SU-DHL-6 (cell line): Measurements from ENCODE around the gene DMGDH.

Experiments used
- H2AFZ ChIP-seq: fragments of 200-600 bp; sonication (generic); 2 replicates; pipeline ENCODE4 v1.6.1; 2014; ENCODE audit warnings: low read depth, mild to moderate bottlenecking, moderate library complexity, mixed read lengths, antibody characterized with exemption, low read length; ENCODE audit not compliant: severe bottlenecking
- H3F3A ChIP-seq: fragments of 200-600 bp; shearing (Covaris generic); 2 replicates; pipeline ENCODE4 v1.6.0; 2016; ENCODE audit warnings: antibody characterized with exemption, mild to moderate bottlenecking; ENCODE audit not compliant: insufficient read depth
- H3K27ac ChIP-seq: fragments of 200-600 bp; sonication (generic); 2 replicates; pipeline ENCODE4 v1.5.1; 2016; ENCODE audit warnings: low read depth, mild to moderate bottlenecking, low read length, moderate library complexity, mixed read lengths
- H3K27me3 ChIP-seq: fragments of 200-600 bp; sonication (generic), shearing (Covaris generic); 2 replicates; pipeline ENCODE4 v1.6.0; 2014; ENCODE audit warnings: mild to moderate bottlenecking, low read length
- H3K36me3 ChIP-seq: fragments of 200-600 bp; sonication (generic); 2 replicates; pipeline ENCODE4 v1.6.1; 2014; ENCODE audit warnings: mild to moderate bottlenecking, low read length, mixed read lengths
- H3K4me2 ChIP-seq: fragments of 300-600, 200-600 bp; shearing (Covaris generic), sonication (generic); 2 replicates; pipeline ENCODE4 v1.6.0; 2014; ENCODE audit warnings: low read length, low read depth, mild to moderate bottlenecking; ENCODE audit not compliant: poor library complexity, severe bottlenecking
- H3K4me3 ChIP-seq: fragments of 200-600 bp; sonication (generic); 2 replicates; pipeline ENCODE4 v1.5.1; 2014; ENCODE audit warnings: antibody characterized with exemption, low read length, mild to moderate bottlenecking, mixed read lengths; ENCODE audit not compliant: insufficient read depth, poor library complexity, severe bottlenecking
- H3K79me2 ChIP-seq: fragments of 200-600 bp; sonication (generic); 2 replicates; pipeline ENCODE4 v1.6.1; 2014; ENCODE audit warnings: mild to moderate bottlenecking, low read length, moderate library complexity; ENCODE audit not compliant: insufficient read depth
- H3K9ac ChIP-seq: fragments of 200-600 bp; sonication (generic); 2 replicates; pipeline ENCODE4 v1.7.0; 2014; ENCODE audit warnings: mild to moderate bottlenecking, low read length
- H3K9me2 ChIP-seq: fragments of 200-600 bp; sonication (generic); replicated peaks from 2 replicates; pipeline ENCODE4 v1.6.1; 2014; ENCODE audit warnings: low read length; ENCODE audit not compliant: insufficient read depth
- H3K9me3 ChIP-seq: fragments of 200-600 bp; sonication (generic); 2 replicates; pipeline ENCODE4 v1.6.1; 2014; ENCODE audit warnings: low read length, mixed read lengths; ENCODE audit not compliant: insufficient read depth
- H4K20me1 ChIP-seq: fragments of 200-600 bp; sonication (generic); 2 replicates; pipeline ENCODE4 v1.6.1; 2014; ENCODE audit warnings: low read depth, mild to moderate bottlenecking, antibody characterized with exemption, low read length, moderate library complexity, mixed read lengths
- EZH2phosphoT487 ChIP-seq: fragments of 200-600 bp; sonication (generic), shearing (Covaris generic); conservative IDR thresholded peaks from 2 replicates; pipeline ENCODE4 v1.6.1; 2018; ENCODE audit warnings: mild to moderate bottlenecking, antibody characterized with exemption, low read length, moderate library complexity, mixed read lengths
- TF ChIP-seq, protein P1 (sequence below): fragments of 200-600 bp; sonication (generic); IDR thresholded peaks from one replicate; pipeline ENCODE4 v1.5.1; 2017; ENCODE audit warnings: antibody characterized with exemption, mild to moderate bottlenecking, low read length, moderate library complexity; ENCODE audit not compliant: insufficient read depth, poor library complexity, severe bottlenecking

DMGDH gene

DNA sequence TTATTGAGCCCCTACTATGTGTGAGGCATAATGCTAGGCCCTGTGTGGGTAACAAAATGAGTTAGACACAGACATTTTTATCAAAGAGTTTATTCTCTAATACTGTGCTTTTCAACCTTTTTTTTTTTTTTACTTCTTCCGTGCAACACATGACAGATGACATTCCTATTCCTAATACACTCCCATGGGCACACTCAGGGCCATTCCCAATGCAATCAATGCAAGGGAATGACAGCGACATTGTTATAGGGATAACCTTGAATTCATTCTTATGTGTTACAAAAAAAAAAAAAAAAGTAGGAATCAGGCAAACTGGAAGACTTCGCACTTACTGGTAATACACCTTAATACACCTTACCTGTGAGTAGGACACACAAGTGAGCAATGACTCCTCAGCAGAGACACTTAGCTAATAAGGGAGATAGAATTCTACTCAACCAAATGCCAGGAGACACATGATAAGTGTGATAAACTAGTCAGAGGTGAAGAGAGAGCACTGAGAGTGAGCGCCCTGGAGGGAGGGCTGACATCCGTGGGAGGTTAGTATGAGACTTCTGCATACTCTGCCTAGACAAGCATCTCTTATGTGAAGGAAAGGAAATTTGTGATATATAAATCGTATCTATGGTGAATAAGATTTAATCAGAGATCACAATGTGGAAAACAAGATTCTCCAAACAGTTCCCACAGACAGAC, 63.4 kb downstream of the DMGDH start:
- Histone ChIP-seq H3K36me3 (no peaks in the 10 kb centered on the region), H4K20me1 (no peaks in the 10 kb centered on the region), H3K27me3 (no peaks in the 10 kb centered on the region), H3K4me3 (no peak overlapping the region), H3F3A (no peaks in the 10 kb centered on the region), H3K4me2 (no peak overlapping the region), H3K9me2 (no peaks in the 10 kb centered on the region), H3K9me3 (no peaks in the 10 kb centered on the region), H3K27ac (no peak overlapping the region), H2AFZ (no peak overlapping the region), H3K79me2 (no peaks in the 10 kb centered on the region), H3K9ac (no peak overlapping the region)
- no peak for TF ChIP-seq EZH2phosphoT487
- TF ChIP-seq, protein P1, sequence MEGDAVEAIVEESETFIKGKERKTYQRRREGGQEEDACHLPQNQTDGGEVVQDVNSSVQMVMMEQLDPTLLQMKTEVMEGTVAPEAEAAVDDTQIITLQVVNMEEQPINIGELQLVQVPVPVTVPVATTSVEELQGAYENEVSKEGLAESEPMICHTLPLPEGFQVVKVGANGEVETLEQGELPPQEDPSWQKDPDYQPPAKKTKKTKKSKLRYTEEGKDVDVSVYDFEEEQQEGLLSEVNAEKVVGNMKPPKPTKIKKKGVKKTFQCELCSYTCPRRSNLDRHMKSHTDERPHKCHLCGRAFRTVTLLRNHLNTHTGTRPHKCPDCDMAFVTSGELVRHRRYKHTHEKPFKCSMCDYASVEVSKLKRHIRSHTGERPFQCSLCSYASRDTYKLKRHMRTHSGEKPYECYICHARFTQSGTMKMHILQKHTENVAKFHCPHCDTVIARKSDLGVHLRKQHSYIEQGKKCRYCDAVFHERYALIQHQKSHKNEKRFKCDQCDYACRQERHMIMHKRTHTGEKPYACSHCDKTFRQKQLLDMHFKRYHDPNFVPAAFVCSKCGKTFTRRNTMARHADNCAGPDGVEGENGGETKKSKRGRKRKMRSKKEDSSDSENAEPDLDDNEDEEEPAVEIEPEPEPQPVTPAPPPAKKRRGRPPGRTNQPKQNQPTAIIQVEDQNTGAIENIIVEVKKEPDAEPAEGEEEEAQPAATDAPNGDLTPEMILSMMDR = no peak

DNA sequence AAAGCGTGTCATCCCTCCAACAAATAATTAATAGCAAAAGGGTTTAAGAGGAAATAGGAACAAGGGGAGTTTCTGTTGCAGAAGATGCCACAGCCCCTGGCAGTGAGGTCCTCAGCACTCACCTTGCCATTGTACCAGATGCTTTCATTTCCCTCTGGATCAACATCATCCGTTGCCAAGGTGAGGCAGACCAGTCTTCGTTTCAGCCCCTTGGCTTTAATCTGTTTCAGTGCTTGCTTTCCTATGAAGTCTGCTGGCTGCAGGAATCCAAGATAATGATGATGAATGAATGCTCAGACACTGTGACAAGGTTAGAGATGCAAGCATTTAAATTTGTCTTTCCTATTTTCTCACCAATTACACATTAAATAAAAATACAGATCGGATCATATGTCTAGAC, 64.3 kb downstream of the DMGDH start:
- H2AFZ ChIP-seq = no peak overlapping the region
- no peak overlapping the region for H3K9ac ChIP-seq
- H3K36me3 ChIP-seq = no peaks in the 10 kb centered on the region
- no peak overlapping the region for H3K4me3 ChIP-seq
- H3F3A ChIP-seq = no peaks in the 10 kb centered on the region
- H3K9me2 ChIP-seq = no peaks in the 10 kb centered on the region
- no peaks in the 10 kb centered on the region for H3K9me3 ChIP-seq
- no peaks in the 10 kb centered on the region for H4K20me1 ChIP-seq
- no peaks in the 10 kb centered on the region for H3K27me3 ChIP-seq
- no peak overlapping the region for H3K4me2 ChIP-seq
- no peaks in the 10 kb centered on the region for H3K79me2 ChIP-seq
- no peak overlapping the region for H3K27ac ChIP-seq
- TF ChIP-seq, protein P1 = no peak
- no peak for TF ChIP-seq EZH2phosphoT487

DNA sequence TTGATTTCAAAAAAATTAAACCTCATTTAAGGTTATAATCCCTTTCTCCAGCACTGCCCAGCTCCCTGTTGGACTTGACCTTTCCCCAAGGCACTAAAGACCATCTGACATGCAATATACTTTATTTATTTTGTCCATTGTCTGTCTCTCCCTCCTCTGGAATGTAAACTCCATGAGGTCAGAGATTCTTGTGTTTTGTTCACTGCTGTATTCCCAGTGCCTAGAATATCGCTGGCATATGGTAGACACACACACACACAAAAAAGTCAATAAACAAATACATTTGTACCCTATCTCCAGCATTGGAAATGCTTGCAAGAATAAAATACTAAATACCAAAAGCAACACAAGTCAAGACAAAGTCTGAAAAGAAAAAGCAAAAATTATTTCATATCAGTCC, 67.1 kb downstream of the DMGDH start:
- Histone ChIP-seq H2AFZ (no peak overlapping the region), H3K9ac (no peak overlapping the region), H3K4me3 (no peak overlapping the region), H3K27ac (no peak overlapping the region), H3F3A (no peaks in the 10 kb centered on the region), H3K27me3 (no peaks in the 10 kb centered on the region), H4K20me1 (no peaks in the 10 kb centered on the region), H3K9me2 (no peaks in the 10 kb centered on the region), H3K9me3 (no peaks in the 10 kb centered on the region), H3K36me3 (no peaks in the 10 kb centered on the region), H3K4me2 (no peak overlapping the region), H3K79me2 (no peaks in the 10 kb centered on the region)
- TF ChIP-seq, protein P1 = no peak
- no peak for TF ChIP-seq EZH2phosphoT487
